BLaER1 treated with 17β-estradiol and CSF1 and Interleukin-3, amounts not matched to agents 10 nM and 100 nM (cell line): ENCODE results near the gene BICRA.
A peak's percentile ranks its signal among the peaks of the same experiment; 100 is the strongest.
"Not testable (repeated sequence)": the region's sequence is repeated elsewhere in the genome, so short reads cannot be mapped to it uniquely, and the experiment has no call there.

Source experiments
- H3K27ac ChIP-seq, 11 experiments: shearing (Covaris generic); formaldehyde crosslinking; 2 replicates each; pipeline ENCODE4 v1.8.1; 2022
- H3K27me3 ChIP-seq, 11 experiments: shearing (Covaris generic); formaldehyde crosslinking; 2 replicates each; pipeline ENCODE4 v1.8.1; 2022
- H3K36me3 ChIP-seq, 11 experiments: shearing (Covaris generic); formaldehyde crosslinking; 2 replicates each; pipeline ENCODE4 v1.8.1; 2022
- H3K4me1 ChIP-seq, 10 experiments: shearing (Covaris generic); formaldehyde crosslinking; 2 replicates each; pipeline ENCODE4 v1.8.1; 2022
- H3K4me2 ChIP-seq, 11 experiments: shearing (Covaris generic); formaldehyde crosslinking; 2 replicates each; pipeline ENCODE4 v1.8.1; 2022
- H3K4me3 ChIP-seq, 10 experiments: shearing (Covaris generic); formaldehyde crosslinking; 2 replicates each; pipeline ENCODE4 v1.8.1; 2022
- H3K9ac ChIP-seq, 11 experiments: shearing (Covaris generic); formaldehyde crosslinking; 2 replicates each; pipeline ENCODE4 v1.8.1; 2022
- H3K9me3 ChIP-seq, 11 experiments: shearing (Covaris generic); formaldehyde crosslinking; replicated peaks in 1 of 11; 2 replicates each; pipeline ENCODE4 v1.8.1; 2022
- H4K20me1 ChIP-seq, 11 experiments: shearing (Covaris generic); formaldehyde crosslinking; 2 replicates each; pipeline ENCODE4 v1.8.1; 2022
- Cebpa-rat ChIP-seq, 11 experiments: shearing (Covaris generic); IDR thresholded peaks; 2 replicates each; pipeline ENCODE4 v1.8.1; 2022

Gene BICRA

GRCh38 chr19:47702671-47703070 is 93.7 kb downstream of the BICRA start:
- H3K9me3 ChIP-seq, result no peaks in the 10 kb centered on the region
- no peak overlapping the region for H3K27ac ChIP-seq
- H3K4me1 ChIP-seq, result peaks cover 0 to 4% (median 0%) of the 10 kb centered on the region in 10 experiments; a peak in 2 of 20 replicates
- H3K36me3 ChIP-seq, result peaks cover 40 to 58% (median 49%) of the 10 kb centered on the region in 11 experiments
- H3K27me3 ChIP-seq, result no peaks in the 10 kb centered on the region
- H3K9ac ChIP-seq, result peak overlapping the region in 1 of 11 experiments; percentile 36; a peak in 1 of 22 replicates
- H3K4me2 ChIP-seq, result no peak overlapping the region
- TF ChIP-seq Cebpa-rat (IDR thresholded peaks at IDR 0.05), result no peak
- peaks cover 0 to 44% (median 17%) of the 10 kb centered on the region in 11 experiments; a peak in 17 of 22 replicates for H4K20me1 ChIP-seq
- no peak overlapping the region for H3K4me3 ChIP-seq

GRCh38 chr19:47703301-47703700 is 94.4 kb downstream of the BICRA start:
- Histone ChIP-seq H3K27me3 (no peaks in the 10 kb centered on the region), H3K36me3 (peaks cover 40 to 57% (median 49%) of the 10 kb centered on the region in 11 experiments), H3K4me2 (no peak overlapping the region), H3K4me1 (no peaks in the 10 kb centered on the region), H3K4me3 (no peak overlapping the region), H4K20me1 (peaks cover 0 to 38% (median 13%) of the 10 kb centered on the region in 11 experiments; a peak in 16 of 22 replicates), H3K9ac (no peak overlapping the region), H3K9me3 (no peaks in the 10 kb centered on the region), H3K27ac (no peak overlapping the region)
- TF ChIP-seq Cebpa-rat (IDR thresholded peaks at IDR 0.05), result no peak

- Histone ChIP-seq H3K4me1 (peaks cover 0 to under 1% (median 0%) of the 10 kb centered on the region in 10 experiments; a peak in 3 of 20 replicates), H3K36me3 (peaks cover 34 to 50% (median 43%) of the 10 kb centered on the region in 11 experiments), H3K9ac (no peak overlapping the region), H3K9me3 (no peaks in the 10 kb centered on the region), H3K27ac (no peak overlapping the region), H3K4me3 (no peak overlapping the region), H3K4me2 (no peak overlapping the region), H3K27me3 (no peaks in the 10 kb centered on the region), H4K20me1 (peaks cover 0 to 31% (median 6%) of the 10 kb centered on the region in 11 experiments; a peak in 15 of 22 replicates)
- TF ChIP-seq Cebpa-rat (IDR thresholded peaks at IDR 0.05), result no peak
Measured at GRCh38 chr19:47704024-47704423, 95.1 kb downstream of the BICRA start.

- Histone ChIP-seq H3K4me3 (no peak overlapping the region), H3K36me3 (peaks cover 31 to 45% (median 37%) of the 10 kb centered on the region in 11 experiments), H3K4me2 (no peak overlapping the region), H3K27me3 (no peaks in the 10 kb centered on the region), H3K9me3 (no peaks in the 10 kb centered on the region), H3K9ac (no peak overlapping the region), H4K20me1 (peaks cover 0 to 25% (median under 1%) of the 10 kb centered on the region in 11 experiments; a peak in 9 of 22 replicates), H3K4me1 (peaks cover 0 to 7% (median 4%) of the 10 kb centered on the region in 10 experiments; a peak in 7 of 20 replicates), H3K27ac (no peak overlapping the region)
- no peak for TF ChIP-seq Cebpa-rat (IDR thresholded peaks at IDR 0.05)
Measured at GRCh38 chr19:47704656-47705055, 95.7 kb downstream of the BICRA start.

GRCh38 chr19:47707135-47707925 is 98.4 kb downstream of the BICRA start:
- H3K4me3 ChIP-seq, result no peak overlapping the region
- no peak overlapping the region for H3K27ac ChIP-seq
- H3K4me2 ChIP-seq, result no peak overlapping the region

GRCh38 chr19:47711652-47712242 is 102.8 kb downstream of the BICRA start:
- H3K4me2 ChIP-seq, result peak overlapping the region in 5 of 11 experiments; percentile 9 to 40 (median 29); a peak in 6 of 22 replicates
- TF ChIP-seq Cebpa-rat (IDR thresholded peaks at IDR 0.05), result no peak

More at GRCh38 chr19:47707135-47707925, 98.4 kb downstream of the BICRA start:
- Histone ChIP-seq H3K27me3 (no peaks in the 10 kb centered on the region), H3K9me3 (no peaks in the 10 kb centered on the region), H3K9ac (no peak overlapping the region), H3K36me3 (peaks cover 5 to 18% (median 13%) of the 10 kb centered on the region in 11 experiments; a peak in 21 of 22 replicates), H4K20me1 (peaks cover 0 to 15% (median 0%) of the 10 kb centered on the region in 11 experiments; a peak in 5 of 22 replicates), H3K4me1 (peaks cover 0 to 26% (median 15%) of the 10 kb centered on the region in 10 experiments; a peak in 12 of 20 replicates)
- TF ChIP-seq Cebpa-rat (IDR thresholded peaks at IDR 0.05), result no peak

GRCh38 chr19:47713046-47714021 is 104.4 kb downstream of the BICRA start, which contains the start of gene EHD2:
Gene EHD2, plus strand, starts transcription at chr19:47713422. Its CDS starts 3,191 bp downstream, at chr19:47716613.
- Histone ChIP-seq H3K4me2 (no peak within 1 kb of the TSS), H3K4me1 (peaks cover 0 to 26% (median 17%) of the 10 kb centered on the region in 10 experiments; a peak in 12 of 20 replicates), H3K9me3 (peaks cover 0 to 14% (median 7%) of the 10 kb centered on the region in 11 experiments; a peak in 6 of 22 replicates), H3K36me3 (no peaks in the 10 kb centered on the region), H3K4me3 (no peak within 1 kb of the TSS), H3K9ac (no peak within 1 kb of the TSS), H3K27me3 (no peaks in the 10 kb centered on the region), H4K20me1 (no peaks in the 10 kb centered on the region), H3K27ac (no peak within 1 kb of the TSS)
- no peak for TF ChIP-seq Cebpa-rat (IDR thresholded peaks at IDR 0.05)

More at GRCh38 chr19:47711652-47712242, 102.8 kb downstream of the BICRA start:
- Histone ChIP-seq H3K4me3 (no peak overlapping the region), H3K27ac (no peak overlapping the region), H3K4me1 (peaks cover 0 to 26% (median 17%) of the 10 kb centered on the region in 10 experiments; a peak in 12 of 20 replicates), H4K20me1 (peaks cover 0 to 5% (median 0%) of the 10 kb centered on the region in 11 experiments; a peak in 3 of 22 replicates), H3K9me3 (peaks cover 0 to 14% (median 7%) of the 10 kb centered on the region in 11 experiments; a peak in 6 of 22 replicates), H3K36me3 (no peaks in the 10 kb centered on the region), H3K27me3 (no peaks in the 10 kb centered on the region), H3K9ac (no peak overlapping the region)

- no peak for TF ChIP-seq Cebpa-rat (IDR thresholded peaks at IDR 0.05)
- no peak overlapping the region for H3K9ac ChIP-seq
Measured at GRCh38 chr19:47714339-47714738, 105.4 kb downstream of the BICRA start.

GRCh38 chr19:47714855-47715254 is 105.9 kb downstream of the BICRA start:
- not testable (repeated sequence) for H3K4me3 ChIP-seq, H3K27ac ChIP-seq

More at GRCh38 chr19:47714339-47714738, 105.4 kb downstream of the BICRA start:
- no peak overlapping the region for H3K4me3 ChIP-seq
- no peaks in the 10 kb centered on the region for H3K27me3 ChIP-seq
- H4K20me1 ChIP-seq, result no peaks in the 10 kb centered on the region
- no peak overlapping the region for H3K4me2 ChIP-seq
- H3K36me3 ChIP-seq, result no peaks in the 10 kb centered on the region
- H3K9me3 ChIP-seq, result peaks cover 0 to 14% (median 7%) of the 10 kb centered on the region in 11 experiments; a peak in 6 of 22 replicates
- H3K4me1 ChIP-seq, result peaks cover 0 to 25% (median 14%) of the 10 kb centered on the region in 10 experiments; a peak in 12 of 20 replicates
- H3K27ac ChIP-seq, result no peak overlapping the region

More at GRCh38 chr19:47714855-47715254, 105.9 kb downstream of the BICRA start:
- H3K27me3 ChIP-seq, H3K36me3 ChIP-seq, H4K20me1 ChIP-seq, H3K4me2 ChIP-seq, H3K9ac ChIP-seq: not testable (repeated sequence)
- Histone ChIP-seq H3K4me1 (peaks cover 0 to 23% (median 10%) of the 10 kb centered on the region in 10 experiments; a peak in 12 of 20 replicates), H3K9me3 (peaks cover 0 to 14% (median 7%) of the 10 kb centered on the region in 11 experiments; a peak in 6 of 22 replicates)
